Stimulated activated naive B cell treated with anti-CD40 and anti-IgM and Interleukin-4, amounts not matched to agents 10 μg/mL and 1 μg/mL and 100 μg/mL, for 72 hours (primary cell): Measurements from ENCODE around the gene ESYT3.
"Not testable (repeated sequence)": the region's sequence is repeated elsewhere in the genome, so short reads cannot be mapped to it uniquely, and the experiment has no call there.

ENCODE experiments used
- ATAC-seq, 2 donors: fragments of 150-1000 bp; cut with Tn5 transposase; replicated peaks; 2 replicates each; pipeline ENCODE4 v1.10.0; 2021; ENCODE audit warnings: moderate library complexity in 1 of 2
- DNase-seq: peaks from one replicate; pipeline ENCODE4 v3.0.0; 2021
- H3K27ac Mint-ChIP-seq: one replicate; pipeline ENCODE4 v1.8.0; 2022; ENCODE audit warnings: mild to moderate bottlenecking, mixed read lengths
- H3K27me3 Mint-ChIP-seq, 2 donors: one replicate each; pipeline ENCODE4 v1.8.0; 2022; ENCODE audit warnings: mixed read lengths in 2 of 2
- H3K36me3 Mint-ChIP-seq, 2 donors: one replicate each; pipeline ENCODE4 v1.8.0; 2022; ENCODE audit warnings: mixed read lengths in 2 of 2, mild to moderate bottlenecking in 1 of 2
- H3K4me1 Mint-ChIP-seq, 2 donors: one replicate each; pipeline ENCODE4 v1.8.0; 2022; ENCODE audit warnings: mixed read lengths in 2 of 2, mild to moderate bottlenecking in 1 of 2
- H3K4me3 Mint-ChIP-seq, 2 donors: one replicate each; pipeline ENCODE4 v1.8.0; 2022; ENCODE audit warnings: mild to moderate bottlenecking in 2 of 2, mixed read lengths in 2 of 2, moderate library complexity in 1 of 2
- H3K9me3 Mint-ChIP-seq, 2 donors: one replicate each; pipeline ENCODE4 v1.8.0; 2022; ENCODE audit warnings: mixed read lengths in 2 of 2, mild to moderate bottlenecking in 1 of 2

The ESYT3 gene

GRCh38 chr3:138400651-138401070, 33.8 kb upstream of the ESYT3 start:
- Mint-ChIP-seq H3K4me1 (peaks cover 5 to 9% of the 10 kb centered on the region in 2 donors), H3K9me3 (no peaks in the 10 kb centered on the region), H3K27me3 (peaks cover 34 to 41% of the 10 kb centered on the region in 2 donors), H3K36me3 (no peaks in the 10 kb centered on the region), H3K4me3 (no peak overlapping the region), H3K27ac (no peak overlapping the region)
- no peak for ATAC-seq
- DNase-seq, result no peak

GRCh38 chr3:138401834-138402233, 32.6 kb upstream of the ESYT3 start:
- H3K27ac Mint-ChIP-seq, result no peak overlapping the region
- H3K36me3 Mint-ChIP-seq, result no peaks in the 10 kb centered on the region
- ATAC-seq (no peak), DNase-seq (no peak)
- peaks cover 29 to 35% of the 10 kb centered on the region in 2 donors for H3K27me3 Mint-ChIP-seq
- no peak overlapping the region for H3K4me3 Mint-ChIP-seq
- peaks cover under 1 to 2% of the 10 kb centered on the region in 2 donors for H3K4me1 Mint-ChIP-seq
- H3K9me3 Mint-ChIP-seq, result no peaks in the 10 kb centered on the region

- H3K4me3 Mint-ChIP-seq, result no peak overlapping the region
- ATAC-seq, result no peak
- H3K27me3 Mint-ChIP-seq, result peaks cover 37% of the 10 kb centered on the region in 2 donors
- H3K9me3 Mint-ChIP-seq, result no peaks in the 10 kb centered on the region
- DNase-seq, result no peak
- no peaks in the 10 kb centered on the region for H3K36me3 Mint-ChIP-seq
- no peak overlapping the region for H3K27ac Mint-ChIP-seq
- H3K4me1 Mint-ChIP-seq, result no peaks in the 10 kb centered on the region
These were observed 30.3 kb upstream of the ESYT3 start for GRCh38 chr3:138404121-138404520.

DNA sequence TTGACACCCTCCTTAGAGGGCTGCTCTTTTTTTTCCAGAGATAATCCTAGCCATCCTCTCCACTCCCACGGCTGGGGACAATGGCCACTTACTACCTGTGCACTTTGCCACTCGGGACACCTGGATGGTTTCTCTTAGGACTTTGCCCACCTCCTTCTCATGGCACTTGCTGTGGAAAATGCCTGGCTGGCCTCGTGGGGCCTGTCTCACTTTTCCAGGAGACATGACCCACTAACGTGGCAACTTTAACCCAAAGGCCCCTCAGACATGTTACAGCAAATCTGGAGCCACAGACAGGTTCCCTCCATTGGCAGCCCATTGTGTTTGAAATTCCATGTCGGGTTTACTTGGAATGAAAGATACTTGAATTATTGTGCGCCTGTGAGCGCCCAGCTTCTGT, 29.4 kb upstream of the ESYT3 start:
- DNase-seq (no peak), ATAC-seq (no peak)
- no peaks in the 10 kb centered on the region for H3K4me1 Mint-ChIP-seq
- H3K36me3 Mint-ChIP-seq, result no peaks in the 10 kb centered on the region
- no peaks in the 10 kb centered on the region for H3K9me3 Mint-ChIP-seq
- H3K4me3 Mint-ChIP-seq, result no peak overlapping the region
- H3K27ac Mint-ChIP-seq, result no peak overlapping the region
- H3K27me3 Mint-ChIP-seq, result peaks cover 37 to 38% of the 10 kb centered on the region in 2 donors

- ATAC-seq (no peak), DNase-seq (no peak)
- H3K27ac Mint-ChIP-seq, result no peak overlapping the region
- no peaks in the 10 kb centered on the region for H3K9me3 Mint-ChIP-seq
- no peak overlapping the region for H3K4me3 Mint-ChIP-seq
- no peaks in the 10 kb centered on the region for H3K36me3 Mint-ChIP-seq
- peaks cover 0 to 1% of the 10 kb centered on the region in 2 donors for H3K4me1 Mint-ChIP-seq
- peaks cover 38 to 41% of the 10 kb centered on the region in 2 donors for H3K27me3 Mint-ChIP-seq
These were observed 28.9 kb upstream of the ESYT3 start for GRCh38 chr3:138405486-138405885.

GRCh38 chr3:138406606-138407005, 27.8 kb upstream of the ESYT3 start:
- Mint-ChIP-seq H3K4me3 (no peak overlapping the region), H3K4me1 (peaks cover 3 to 5% of the 10 kb centered on the region in 2 donors), H3K9me3 (no peaks in the 10 kb centered on the region), H3K27ac (no peak overlapping the region), H3K27me3 (peaks cover 34 to 36% of the 10 kb centered on the region in 2 donors), H3K36me3 (no peaks in the 10 kb centered on the region)
- no peak for DNase-seq
- ATAC-seq, result no peak

DNA sequence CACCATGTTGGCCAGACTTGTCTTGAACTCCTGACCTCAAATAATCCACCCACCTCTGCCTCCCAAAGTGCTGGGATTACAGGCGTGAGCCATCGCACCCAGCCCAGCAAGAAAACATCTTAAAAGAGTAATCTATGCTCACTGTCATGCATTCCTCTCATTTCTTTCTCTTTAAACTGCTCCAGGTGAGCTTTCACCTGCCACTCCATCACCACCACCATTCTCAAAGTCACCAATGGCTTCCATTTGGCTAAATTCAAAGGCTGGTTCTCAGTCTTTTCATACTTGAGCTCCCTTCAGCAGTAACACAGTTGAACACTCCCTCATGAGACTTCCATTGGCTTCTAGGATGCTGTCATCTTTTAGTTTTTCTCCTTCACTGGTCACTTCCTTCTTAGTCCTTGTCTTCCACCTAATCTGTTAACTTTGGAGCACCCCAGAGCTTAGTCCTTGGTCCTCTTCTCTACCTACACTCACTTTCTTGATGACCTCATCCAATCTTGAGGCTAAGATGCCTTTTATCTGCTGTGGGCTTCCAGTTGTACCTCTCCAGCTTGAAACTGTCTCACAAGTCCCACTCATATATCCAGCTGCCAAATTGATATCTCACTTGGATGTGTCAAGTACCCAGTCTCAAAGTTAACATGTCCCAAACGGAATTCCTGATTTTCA, 27.0 kb upstream of the ESYT3 start:
- H3K9me3 Mint-ChIP-seq, result no peaks in the 10 kb centered on the region
- H3K4me1 Mint-ChIP-seq, result peaks cover 3 to 5% of the 10 kb centered on the region in 2 donors
- H3K36me3 Mint-ChIP-seq, result no peaks in the 10 kb centered on the region
- H3K27me3 Mint-ChIP-seq, result peaks cover 35 to 42% of the 10 kb centered on the region in 2 donors
- no peak overlapping the region for H3K4me3 Mint-ChIP-seq
- H3K27ac Mint-ChIP-seq, result no peak overlapping the region
- no peak for ATAC-seq
- no peak for DNase-seq

DNA sequence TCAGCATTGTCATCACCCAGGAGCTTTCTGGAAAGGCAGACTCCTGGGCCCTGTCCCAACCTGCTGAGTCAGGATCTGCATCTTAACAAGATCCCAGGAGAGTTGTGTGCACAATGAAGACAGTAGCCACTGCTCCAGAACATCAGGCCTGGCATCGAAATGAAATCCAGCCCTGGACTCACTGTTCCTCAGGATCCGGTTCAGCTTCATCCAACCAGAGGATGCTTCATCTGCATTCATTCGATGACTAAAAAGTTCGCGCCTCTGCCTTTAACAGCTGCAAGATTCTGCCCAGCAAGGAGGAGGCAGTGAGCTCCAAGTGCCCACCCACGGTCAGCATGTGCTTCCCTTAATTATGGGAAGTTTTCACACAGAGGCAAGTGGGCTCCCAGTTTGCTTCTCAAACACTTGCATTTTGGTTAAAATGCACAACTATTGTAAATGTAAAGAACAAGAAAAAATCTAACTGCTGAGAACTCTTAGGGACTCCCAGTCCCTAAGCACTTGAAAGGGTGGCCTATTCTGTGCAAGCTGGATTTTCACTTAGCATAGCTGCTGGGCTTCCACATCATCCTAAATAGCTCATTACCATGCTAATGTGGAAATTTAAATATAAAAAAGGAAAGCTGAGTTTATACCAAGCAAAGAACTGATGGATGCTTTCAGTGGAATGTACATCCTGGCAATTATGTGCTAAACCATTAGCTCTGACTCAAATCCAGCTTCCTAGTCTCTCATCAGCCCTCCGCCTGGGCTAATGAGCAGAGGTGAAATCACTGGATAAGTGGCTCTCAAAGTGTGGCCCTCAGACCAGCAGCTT, 25.5 kb upstream of the ESYT3 start:
- no peaks in the 10 kb centered on the region for H3K36me3 Mint-ChIP-seq
- ATAC-seq (no peak), DNase-seq (no peak)
- no peak overlapping the region for H3K4me3 Mint-ChIP-seq
- H3K4me1 Mint-ChIP-seq, result peaks cover 5 to 6% of the 10 kb centered on the region in 2 donors
- no peaks in the 10 kb centered on the region for H3K9me3 Mint-ChIP-seq
- peaks cover 38 to 48% of the 10 kb centered on the region in 2 donors for H3K27me3 Mint-ChIP-seq
- H3K27ac Mint-ChIP-seq, result no peak overlapping the region

DNA sequence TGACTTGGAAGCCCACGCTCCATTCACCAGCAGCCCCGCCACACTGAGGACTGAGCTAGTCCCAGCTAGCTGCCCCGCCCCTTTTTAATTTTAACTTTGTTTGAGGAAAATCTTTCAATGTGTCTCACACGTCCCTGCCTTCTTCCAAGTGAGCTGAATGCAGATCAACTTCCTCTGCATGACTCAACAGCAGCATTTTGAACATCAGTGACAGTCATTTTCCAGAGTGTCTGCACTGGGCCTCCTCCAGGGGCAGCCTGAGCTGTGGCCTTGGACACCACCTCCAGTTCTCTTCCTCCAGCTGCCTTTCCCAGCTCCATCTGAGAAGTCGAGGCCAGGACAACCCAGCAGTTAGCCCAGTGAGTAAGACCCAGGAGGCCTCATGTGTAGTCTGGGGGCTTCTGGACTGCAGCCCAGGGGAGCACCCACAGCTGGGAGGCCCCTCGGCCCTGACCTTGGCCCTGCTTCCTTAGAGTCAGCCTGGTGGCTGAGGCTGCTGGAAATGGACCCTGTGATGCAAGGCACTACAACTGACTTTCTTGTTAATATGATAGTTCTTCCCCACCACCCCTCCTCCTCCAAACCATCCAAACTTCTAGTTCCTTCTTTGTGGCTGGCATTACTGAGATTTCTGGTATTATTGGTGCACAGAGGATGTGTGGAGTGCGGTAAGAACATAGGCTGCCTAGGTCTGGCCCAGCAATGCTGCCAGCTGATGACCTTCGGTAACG, 21.4 kb upstream of the ESYT3 start:
- Mint-ChIP-seq H3K4me1 (peaks cover 5 to 6% of the 10 kb centered on the region in 2 donors), H3K27me3 (peaks cover 27 to 56% of the 10 kb centered on the region in 2 donors), H3K9me3 (no peaks in the 10 kb centered on the region), H3K27ac (no peak overlapping the region), H3K4me3 (no peak overlapping the region), H3K36me3 (no peaks in the 10 kb centered on the region)
- ATAC-seq (no peak), DNase-seq (no peak)

- H3K27ac Mint-ChIP-seq, ATAC-seq, DNase-seq, H3K4me3 Mint-ChIP-seq, H3K9me3 Mint-ChIP-seq, H3K4me1 Mint-ChIP-seq, H3K36me3 Mint-ChIP-seq: not testable (repeated sequence)
- peaks cover 33 to 63% of the 10 kb centered on the region in 2 donors for H3K27me3 Mint-ChIP-seq
These were observed 18.2 kb upstream of the ESYT3 start for GRCh38 chr3:138416236-138416635.

- Mint-ChIP-seq H3K27ac (no peak overlapping the region), H3K36me3 (no peaks in the 10 kb centered on the region), H3K4me1 (peaks cover 0 to 3% of the 10 kb centered on the region in 2 donors), H3K27me3 (peaks cover 33 to 64% of the 10 kb centered on the region in 2 donors), H3K4me3 (no peak overlapping the region), H3K9me3 (peaks cover 0 to 1% of the 10 kb centered on the region in 2 donors)
- DNase-seq, result peak; percentile 39
- ATAC-seq, result peak; percentile 79 to 87
These were observed 16.8 kb upstream of the ESYT3 start for GRCh38 chr3:138417559-138417982.

DNA sequence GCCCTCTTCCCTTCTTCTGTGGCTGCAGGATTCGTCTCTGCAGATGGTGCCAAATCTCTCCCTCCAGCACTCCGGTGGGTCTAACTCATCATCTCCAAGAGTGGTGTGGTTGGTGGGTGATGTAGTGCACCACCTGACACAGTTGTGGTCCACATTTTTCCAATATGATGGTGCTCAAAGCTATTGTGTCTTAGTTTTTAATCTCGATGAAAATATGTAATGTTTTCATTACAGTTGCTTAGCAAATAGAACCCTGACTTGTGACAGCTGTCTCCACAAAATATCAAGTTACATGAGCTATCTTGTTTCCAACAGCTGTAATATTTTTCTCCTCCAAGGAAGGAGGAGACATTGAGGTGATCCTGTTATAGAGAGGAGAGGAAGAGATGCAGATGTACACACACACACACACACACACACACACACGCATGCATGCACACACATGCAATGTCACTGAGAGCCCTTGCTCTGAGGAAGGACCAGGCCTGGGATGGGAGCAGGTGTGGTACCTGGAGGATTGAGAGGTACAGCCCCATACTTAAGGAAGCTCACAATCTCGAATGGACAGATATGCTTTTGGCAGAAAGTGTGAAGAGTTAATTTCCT, 15.7 kb upstream of the ESYT3 start:
- H3K9me3 Mint-ChIP-seq, result peaks cover 0 to 1% of the 10 kb centered on the region in 2 donors
- peaks cover 29 to 54% of the 10 kb centered on the region in 2 donors for H3K27me3 Mint-ChIP-seq
- H3K27ac Mint-ChIP-seq, result no peak overlapping the region
- no peaks in the 10 kb centered on the region for H3K4me1 Mint-ChIP-seq
- H3K36me3 Mint-ChIP-seq, result no peaks in the 10 kb centered on the region
- no peak overlapping the region for H3K4me3 Mint-ChIP-seq
- DNase-seq (no peak), ATAC-seq (no peak)

DNA sequence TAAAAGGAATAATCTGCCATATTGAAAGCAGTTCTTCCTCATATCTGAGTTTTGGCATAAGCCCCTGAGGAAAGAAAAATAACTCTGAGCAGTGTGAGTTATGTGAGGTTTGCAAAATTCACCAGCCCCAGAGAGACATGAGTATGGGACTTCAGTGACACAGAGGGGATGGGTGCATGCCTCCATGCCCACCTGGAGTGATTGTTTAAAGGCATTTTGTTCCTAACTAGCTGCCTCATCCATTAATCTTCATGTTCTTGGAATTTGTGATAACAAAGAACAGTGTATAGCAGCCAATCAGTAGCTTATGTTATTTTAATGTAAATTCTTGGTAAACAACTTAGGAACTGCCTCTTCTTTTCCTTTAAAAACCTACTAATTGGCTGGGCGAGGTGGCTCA, 11.1 kb upstream of the ESYT3 start:
- H3K9me3 Mint-ChIP-seq, result peaks cover 0 to 1% of the 10 kb centered on the region in 2 donors
- ATAC-seq, result no peak
- peaks cover 15 to 24% of the 10 kb centered on the region in 2 donors for H3K27me3 Mint-ChIP-seq
- no peak overlapping the region for H3K4me3 Mint-ChIP-seq
- DNase-seq, result no peak
- no peaks in the 10 kb centered on the region for H3K4me1 Mint-ChIP-seq
- H3K36me3 Mint-ChIP-seq, result no peaks in the 10 kb centered on the region
- no peak overlapping the region for H3K27ac Mint-ChIP-seq

- no peak for ATAC-seq
- Mint-ChIP-seq H3K27me3 (peaks cover 9 to 14% of the 10 kb centered on the region in 2 donors), H3K27ac (peak overlapping the region; percentile 7)
These were observed 10.1 kb upstream of the ESYT3 start for GRCh38 chr3:138424323-138424722.

More at GRCh38 chr3:138424323-138424722, 10.1 kb upstream of the ESYT3 start:
- no peak for DNase-seq
- H3K4me1 Mint-ChIP-seq, result no peaks in the 10 kb centered on the region
- H3K9me3 Mint-ChIP-seq, result peaks cover 0 to 1% of the 10 kb centered on the region in 2 donors
- H3K36me3 Mint-ChIP-seq, result no peaks in the 10 kb centered on the region
- no peak overlapping the region for H3K4me3 Mint-ChIP-seq
